Vagina (tissue), 2 donors: ENCODE measurements around the gene PRTG.

Source experiments
- POLR2A ChIP-seq, 2 donors: fragments of 450-650 bp; IDR thresholded peaks; one replicate each; pipeline ENCODE4 v1.6.1; 2017; ENCODE audit warnings: antibody characterized with exemption in 2 of 2, mild to moderate bottlenecking in 2 of 2, moderate library complexity in 2 of 2
- POLR2AphosphoS5 ChIP-seq, 2 donors: sonication (generic); formaldehyde crosslinking; IDR thresholded peaks; one replicate each; pipeline ENCODE4 v1.9.0; 2017; ENCODE audit warnings: antibody characterized with exemption in 2 of 2, mild to moderate bottlenecking in 2 of 2, low read depth in 1 of 2; ENCODE audit not compliant: insufficient read depth in 1 of 2
- TF ChIP-seq, protein P1 (sequence below), 3 experiments: fragments of 450-650 bp in 2 of 3; fragments of 200-600 bp in 1 of 3; sonication (generic) in 1 of 3; IDR thresholded peaks; one replicate each; pipeline ENCODE4 v1.5.1; 2017 to 2019; ENCODE audit warnings: antibody characterized with exemption in 3 of 3, mild to moderate bottlenecking in 2 of 3, moderate library complexity in 2 of 3

DNA sequence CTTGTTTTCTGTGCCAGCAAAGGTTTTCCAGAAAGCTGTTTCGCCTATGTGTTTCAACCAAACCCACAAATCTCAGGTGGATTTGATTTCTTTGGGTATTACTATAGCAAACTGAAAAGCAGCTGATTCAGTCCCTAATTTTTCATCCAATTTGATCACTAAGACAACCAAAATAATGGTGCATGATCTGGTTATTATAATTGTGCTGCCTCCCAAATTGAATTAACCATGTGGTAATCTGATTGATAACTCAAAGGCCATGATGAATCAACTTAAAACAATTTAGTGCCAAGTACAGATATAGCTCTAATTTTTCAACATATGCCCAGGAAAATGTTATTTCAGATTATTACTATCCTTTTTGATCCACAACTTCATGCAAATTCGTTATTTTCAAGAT lies 30.6 kb downstream of the PRTG start:
- TF ChIP-seq, protein P1, sequence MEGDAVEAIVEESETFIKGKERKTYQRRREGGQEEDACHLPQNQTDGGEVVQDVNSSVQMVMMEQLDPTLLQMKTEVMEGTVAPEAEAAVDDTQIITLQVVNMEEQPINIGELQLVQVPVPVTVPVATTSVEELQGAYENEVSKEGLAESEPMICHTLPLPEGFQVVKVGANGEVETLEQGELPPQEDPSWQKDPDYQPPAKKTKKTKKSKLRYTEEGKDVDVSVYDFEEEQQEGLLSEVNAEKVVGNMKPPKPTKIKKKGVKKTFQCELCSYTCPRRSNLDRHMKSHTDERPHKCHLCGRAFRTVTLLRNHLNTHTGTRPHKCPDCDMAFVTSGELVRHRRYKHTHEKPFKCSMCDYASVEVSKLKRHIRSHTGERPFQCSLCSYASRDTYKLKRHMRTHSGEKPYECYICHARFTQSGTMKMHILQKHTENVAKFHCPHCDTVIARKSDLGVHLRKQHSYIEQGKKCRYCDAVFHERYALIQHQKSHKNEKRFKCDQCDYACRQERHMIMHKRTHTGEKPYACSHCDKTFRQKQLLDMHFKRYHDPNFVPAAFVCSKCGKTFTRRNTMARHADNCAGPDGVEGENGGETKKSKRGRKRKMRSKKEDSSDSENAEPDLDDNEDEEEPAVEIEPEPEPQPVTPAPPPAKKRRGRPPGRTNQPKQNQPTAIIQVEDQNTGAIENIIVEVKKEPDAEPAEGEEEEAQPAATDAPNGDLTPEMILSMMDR (IDR thresholded peaks at IDR 0.05) = no peak
- TF ChIP-seq POLR2A (IDR thresholded peaks at IDR 0.05) (no peak), POLR2AphosphoS5 (IDR thresholded peaks at IDR 0.05; ENCODE audit: insufficient read depth in 1 of 2, low read depth in 1 of 2) (no peak)
